ENCODE results near the gene ACTR5.

DNA sequence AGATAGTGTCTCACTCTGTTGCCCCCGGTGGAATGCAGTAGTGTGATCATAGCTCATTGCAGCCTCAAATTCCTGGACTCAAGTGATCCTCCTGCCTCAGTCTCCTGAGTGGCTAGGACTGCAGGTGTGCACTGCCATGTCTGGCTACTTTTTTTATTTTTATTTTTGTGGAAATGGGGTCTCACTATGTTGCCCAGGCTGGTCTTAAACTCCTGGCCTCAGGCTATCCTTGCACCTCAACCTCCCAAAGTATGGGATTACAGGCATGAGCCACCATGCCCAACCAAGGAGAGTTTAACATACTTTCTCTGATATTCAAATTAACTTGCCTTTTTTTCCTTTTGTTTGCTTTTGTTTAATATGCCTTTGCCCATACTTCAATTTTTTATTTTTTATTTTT, 10.4 kb upstream of the ACTR5 start:
- TF ChIP-seq, protein P1, sequence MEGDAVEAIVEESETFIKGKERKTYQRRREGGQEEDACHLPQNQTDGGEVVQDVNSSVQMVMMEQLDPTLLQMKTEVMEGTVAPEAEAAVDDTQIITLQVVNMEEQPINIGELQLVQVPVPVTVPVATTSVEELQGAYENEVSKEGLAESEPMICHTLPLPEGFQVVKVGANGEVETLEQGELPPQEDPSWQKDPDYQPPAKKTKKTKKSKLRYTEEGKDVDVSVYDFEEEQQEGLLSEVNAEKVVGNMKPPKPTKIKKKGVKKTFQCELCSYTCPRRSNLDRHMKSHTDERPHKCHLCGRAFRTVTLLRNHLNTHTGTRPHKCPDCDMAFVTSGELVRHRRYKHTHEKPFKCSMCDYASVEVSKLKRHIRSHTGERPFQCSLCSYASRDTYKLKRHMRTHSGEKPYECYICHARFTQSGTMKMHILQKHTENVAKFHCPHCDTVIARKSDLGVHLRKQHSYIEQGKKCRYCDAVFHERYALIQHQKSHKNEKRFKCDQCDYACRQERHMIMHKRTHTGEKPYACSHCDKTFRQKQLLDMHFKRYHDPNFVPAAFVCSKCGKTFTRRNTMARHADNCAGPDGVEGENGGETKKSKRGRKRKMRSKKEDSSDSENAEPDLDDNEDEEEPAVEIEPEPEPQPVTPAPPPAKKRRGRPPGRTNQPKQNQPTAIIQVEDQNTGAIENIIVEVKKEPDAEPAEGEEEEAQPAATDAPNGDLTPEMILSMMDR (IDR thresholded peaks at IDR 0.05 in 2 of 3, conservative IDR thresholded peaks at IDR 0.05 in 1 of 3; ENCODE audit: borderline replicate concordance in 1 of 3, insufficient read depth in 1 of 3, low read depth in 2 of 3, low read length in 2 of 3): no peak
- TF ChIP-seq ZFX (IDR thresholded peaks at IDR 0.05): no peak
- TF ChIP-seq JUND (IDR thresholded peaks at IDR 0.05): no peak
- TF ChIP-seq ELF1 (IDR thresholded peaks at IDR 0.05; ENCODE audit: borderline replicate concordance, low read depth): no peak
- TF ChIP-seq SP1 (IDR thresholded peaks at IDR 0.05; ENCODE audit: low read depth): no peak

Measured in HCT116 (cell line).